Right lobe of liver (tissue), 4 donors: ENCODE results near the gene HEATR1.

Experiments
- CTCF ChIP-seq, 4 donors: fragments of 200-600 bp in 3 of 4; fragments of 450-650 bp in 1 of 4; IDR thresholded peaks; one replicate each; pipeline versions ENCODE4 v1.5.1 to v1.8.0; 2016 to 2022; ENCODE audit warnings: antibody characterized with exemption in 4 of 4, mild to moderate bottlenecking in 2 of 4
- POLR2A ChIP-seq: fragments of 450-650 bp; IDR thresholded peaks from one replicate; pipeline ENCODE4 v1.6.1; 2017; ENCODE audit warnings: antibody characterized with exemption, mild to moderate bottlenecking
- donor health status: DM: no; HTN: no; CAD: no.
- donor health status: DM: no; HTN: no; CAD: no.
- donor health status: DM: no; HTN: yes; CAD: no.

GRCh38 chr1:236530286-236530685 lies 74.0 kb downstream of the HEATR1 start:
- TF ChIP-seq CTCF (IDR thresholded peaks at IDR 0.05): no peak
- TF ChIP-seq POLR2A: no peak
